ENCODE measurements around the gene HCRTR1. TPM values are rescaled to one million over a fixed set of nuclear protein-coding genes. Genes with fewer than 3 reads are reported as not detected.

Gene HCRTR1
- total RNA-seq, 2 experiments from 2014 or later, result not detected

DNA sequence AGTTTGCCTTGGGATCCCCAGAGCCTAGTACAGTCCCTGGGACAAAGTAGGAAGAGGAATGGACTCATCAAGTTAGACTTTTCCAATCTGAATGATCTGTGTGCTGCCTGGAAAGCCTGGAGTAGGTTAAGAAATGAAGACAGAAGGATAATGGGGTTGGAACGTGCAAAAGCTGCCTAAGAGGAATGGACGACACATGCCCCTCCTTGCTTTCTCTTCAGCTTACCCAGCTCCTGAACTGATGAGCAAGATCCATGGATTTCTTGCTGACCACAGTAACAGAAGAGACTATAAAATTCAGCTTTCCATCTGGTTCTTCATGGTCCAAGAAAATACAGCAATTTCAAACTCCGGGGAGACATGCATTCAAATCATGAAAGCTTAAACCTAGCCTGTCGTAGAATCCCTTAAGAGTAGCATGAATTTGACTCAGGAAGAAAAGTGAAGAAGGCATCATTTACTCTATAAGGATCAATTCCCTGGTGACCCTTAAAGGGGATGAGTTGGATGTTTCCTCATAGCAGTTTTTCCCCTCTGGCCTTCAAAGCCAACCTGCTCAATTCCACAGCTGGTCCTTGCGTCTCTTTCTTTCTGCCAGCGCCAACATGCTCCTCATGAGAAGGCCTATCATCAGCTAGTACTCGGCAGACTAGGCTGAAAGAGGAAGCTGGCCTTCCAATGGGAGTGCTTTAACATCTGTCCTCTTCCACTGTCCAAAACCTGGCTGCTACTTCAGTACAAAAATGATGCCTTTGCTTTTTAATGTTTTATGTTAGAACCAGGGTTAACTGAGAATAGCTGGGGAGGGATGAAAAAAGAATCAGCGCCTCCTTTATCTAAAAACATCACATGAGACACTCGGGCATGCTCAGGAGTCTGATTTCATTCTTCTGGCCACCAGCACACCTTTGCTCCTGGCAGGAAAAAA lies 32.9 kb downstream of the HCRTR1 start:
- Mint-ChIP-seq H3K27ac (no peak overlapping the region), H3K27me3 (ENCODE audit: low read depth) (no peaks in the 10 kb centered on the region), H3K4me1 (ENCODE audit: low read depth) (peaks cover 14% of the 10 kb centered on the region), H3K9me3 (ENCODE audit: insufficient read depth) (no peaks in the 10 kb centered on the region), H3K4me3 (no peak overlapping the region), H3K36me3 (ENCODE audit: low read depth) (no peaks in the 10 kb centered on the region)
- no peak for ATAC-seq
- POLR2A ChIA-PET, result interaction anchor here (0.8 kb wide), 1 partner anchor 82 kb away, joined by 3 read pairs; no protein-coding TSS in a partner anchor
- no peak for DNase-seq
- CTCF ChIA-PET, result interaction anchor here (1.0 kb wide), 1 partner anchor 32 kb away, joined by 3 read pairs; no protein-coding TSS in a partner anchor

DNA sequence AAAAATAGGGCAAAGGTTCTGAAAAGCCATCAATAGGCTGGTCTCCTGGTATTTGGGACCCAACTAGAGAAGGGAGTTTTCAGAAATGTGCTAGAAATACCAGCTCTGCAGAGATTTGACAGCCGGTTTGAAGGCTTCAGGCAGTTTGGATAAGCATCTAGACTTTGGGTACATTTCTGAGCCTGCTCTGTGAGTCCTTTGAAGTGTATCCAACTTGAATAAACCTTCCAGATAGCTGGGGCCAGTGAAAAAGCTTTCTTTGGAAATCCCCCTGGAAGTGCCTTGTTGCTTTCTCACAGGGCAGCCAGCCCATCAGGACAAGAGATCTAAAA lies 33.6 kb downstream of the HCRTR1 start:
- Mint-ChIP-seq H3K4me3 (no peak overlapping the region), H3K9me3 (ENCODE audit: insufficient read depth) (no peaks in the 10 kb centered on the region), H3K27ac (no peak overlapping the region), H3K27me3 (ENCODE audit: low read depth) (no peaks in the 10 kb centered on the region), H3K4me1 (ENCODE audit: low read depth) (peaks cover 7% of the 10 kb centered on the region), H3K36me3 (ENCODE audit: low read depth) (no peaks in the 10 kb centered on the region)
- no peak for DNase-seq
- CTCF ChIA-PET, result interaction anchor here (1.0 kb wide), 1 partner anchor 33 kb away, joined by 3 read pairs; no protein-coding TSS in a partner anchor
- no peak for ATAC-seq
- POLR2A ChIA-PET, result interaction anchor here (0.8 kb wide), 1 partner anchor 81 kb away, joined by 3 read pairs; no protein-coding TSS in a partner anchor

DNA sequence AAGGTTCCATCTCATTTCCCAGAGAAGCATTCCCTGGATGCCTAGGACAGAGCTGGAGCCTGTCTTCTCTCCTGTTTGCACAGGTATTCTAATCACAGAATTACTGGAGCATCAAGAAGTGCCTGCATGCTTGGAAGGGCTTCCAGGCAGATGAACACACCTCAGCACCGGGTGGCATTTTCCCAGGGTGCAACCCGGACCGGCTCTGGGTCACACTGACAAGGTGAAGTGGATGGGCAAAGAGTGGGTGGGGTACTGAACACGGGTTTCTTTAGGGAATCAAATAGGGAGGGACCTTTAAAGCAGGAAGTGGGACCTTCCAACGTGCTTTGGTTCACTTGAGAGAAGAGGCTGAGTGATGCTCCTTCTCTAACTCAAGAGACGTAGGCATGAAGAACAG lies 34.3 kb downstream of the HCRTR1 start:
- no peak overlapping the region for H3K4me3 Mint-ChIP-seq
- no peaks in the 10 kb centered on the region for H3K36me3 Mint-ChIP-seq (ENCODE audit: low read depth)
- CTCF ChIA-PET, result interaction anchor here (1.0 kb wide), 1 partner anchor 33 kb away, joined by 3 read pairs; no protein-coding TSS in a partner anchor
- H3K27me3 Mint-ChIP-seq (ENCODE audit: low read depth), result no peaks in the 10 kb centered on the region
- no peaks in the 10 kb centered on the region for H3K9me3 Mint-ChIP-seq (ENCODE audit: insufficient read depth)
- ATAC-seq (no peak), DNase-seq (no peak)
- H3K27ac Mint-ChIP-seq, result no peak overlapping the region
- peaks cover 2% of the 10 kb centered on the region for H3K4me1 Mint-ChIP-seq (ENCODE audit: low read depth)
- POLR2A ChIA-PET, result no interaction called here

DNA sequence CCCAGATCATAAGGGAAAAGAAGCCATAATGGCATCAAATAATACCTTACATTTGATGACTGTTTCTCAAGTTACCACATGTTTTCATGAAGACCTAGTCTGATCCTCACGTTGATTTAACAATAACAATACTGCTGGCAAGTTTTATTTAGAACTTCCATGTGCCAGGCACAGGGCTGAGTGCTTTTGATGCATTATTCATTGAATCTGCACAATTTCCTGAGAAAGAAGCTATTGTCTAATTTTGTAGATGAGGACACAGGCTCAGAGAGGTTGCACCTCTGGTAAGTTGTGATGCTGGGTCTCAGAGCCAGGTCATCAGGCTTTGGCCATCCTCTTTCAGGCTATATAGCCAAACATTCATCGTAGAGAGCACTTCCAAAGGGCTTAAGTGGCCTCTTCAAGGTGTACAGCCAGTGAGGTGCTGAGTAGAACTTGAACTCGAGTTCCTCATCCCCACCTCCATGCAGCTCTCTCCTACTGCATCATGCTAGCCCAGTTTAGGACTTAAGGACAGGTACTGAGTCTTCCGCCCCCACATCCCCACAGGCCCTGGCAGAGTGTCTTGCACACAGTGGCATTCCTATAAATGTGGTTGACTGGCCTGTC lies 35.5 kb downstream of the HCRTR1 start:
- Mint-ChIP-seq H3K27me3 (ENCODE audit: low read depth) (no peaks in the 10 kb centered on the region), H3K36me3 (ENCODE audit: low read depth) (no peaks in the 10 kb centered on the region), H3K27ac (no peak overlapping the region), H3K4me1 (ENCODE audit: low read depth) (no peaks in the 10 kb centered on the region), H3K4me3 (no peak overlapping the region), H3K9me3 (ENCODE audit: insufficient read depth) (no peaks in the 10 kb centered on the region)
- CTCF ChIA-PET, result interaction anchor here (1.3 kb wide), 1 partner anchor 136 kb away, joined by 5 read pairs; no protein-coding TSS in a partner anchor
- POLR2A ChIA-PET, result no interaction called here
- no peak for DNase-seq
- ATAC-seq, result no peak

DNA sequence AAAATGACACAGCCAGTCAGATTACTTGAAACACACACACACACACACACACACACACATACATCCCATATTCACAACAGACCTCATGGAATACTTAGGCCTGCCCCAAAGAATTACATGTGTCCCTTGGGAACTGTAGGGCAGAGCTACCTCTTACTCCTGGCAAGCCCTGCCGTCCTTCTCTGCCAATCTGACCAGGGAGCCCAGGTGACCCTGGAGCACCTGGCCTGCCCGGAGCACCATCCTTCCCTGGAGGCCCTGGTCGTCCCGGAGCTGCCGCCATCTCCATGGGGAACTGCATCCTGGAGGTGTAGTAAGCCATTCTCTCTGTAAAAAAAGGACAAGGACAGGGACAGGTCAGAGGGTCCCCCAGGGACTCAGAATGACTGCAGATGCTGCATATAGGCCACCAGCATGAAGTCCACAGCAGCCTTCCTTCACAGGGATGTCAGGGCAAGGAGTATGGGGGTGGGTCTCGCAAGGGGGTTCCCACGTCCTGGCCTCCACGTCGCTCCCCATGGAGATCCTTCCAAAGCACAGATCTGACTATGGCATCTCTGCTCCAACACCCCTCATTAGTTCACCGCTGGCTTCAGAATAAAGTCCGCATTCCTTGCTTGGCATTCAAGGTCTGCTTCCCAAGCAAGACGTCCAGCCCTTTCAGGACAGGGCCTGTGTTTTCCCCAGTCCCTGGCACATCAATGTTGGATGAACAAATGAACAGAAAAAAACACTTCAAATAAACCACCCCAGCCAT lies 36.4 kb downstream of the HCRTR1 start:
- no peaks in the 10 kb centered on the region for H3K36me3 Mint-ChIP-seq (ENCODE audit: low read depth)
- no peaks in the 10 kb centered on the region for H3K9me3 Mint-ChIP-seq (ENCODE audit: insufficient read depth)
- no peak overlapping the region for H3K27ac Mint-ChIP-seq
- DNase-seq (no peak), ATAC-seq (no peak)
- ChIA-PET CTCF (interaction anchor here (1.3 kb wide), 1 partner anchor 135 kb away, joined by 5 read pairs; no protein-coding TSS in a partner anchor), POLR2A (interaction anchor here (0.7 kb wide), 1 partner anchor 1425 kb away, joined by 3 read pairs; no protein-coding TSS in a partner anchor)
- H3K4me1 Mint-ChIP-seq (ENCODE audit: low read depth), result no peaks in the 10 kb centered on the region
- no peaks in the 10 kb centered on the region for H3K27me3 Mint-ChIP-seq (ENCODE audit: low read depth)
- H3K4me3 Mint-ChIP-seq, result no peak overlapping the region

GRCh38 chr1:31654474-31654776 lies 36.9 kb downstream of the HCRTR1 start:
- Mint-ChIP-seq H3K9me3 (ENCODE audit: insufficient read depth) (no peaks in the 10 kb centered on the region), H3K4me3 (no peak overlapping the region), H3K4me1 (ENCODE audit: low read depth) (no peaks in the 10 kb centered on the region), H3K27ac (no peak overlapping the region), H3K36me3 (ENCODE audit: low read depth) (no peaks in the 10 kb centered on the region), H3K27me3 (ENCODE audit: low read depth) (no peaks in the 10 kb centered on the region)
- DNase-seq (no peak), ATAC-seq (no peak)
- ChIA-PET CTCF (no interaction called here), POLR2A (interaction anchor here (0.7 kb wide), 1 partner anchor 1426 kb away, joined by 3 read pairs; no protein-coding TSS in a partner anchor)

GRCh38 chr1:31655104-31655503 lies 37.6 kb downstream of the HCRTR1 start:
- H3K9me3 Mint-ChIP-seq (ENCODE audit: insufficient read depth), result no peaks in the 10 kb centered on the region
- POLR2A ChIA-PET, result no interaction called here
- no peak overlapping the region for H3K4me3 Mint-ChIP-seq
- DNase-seq (no peak), ATAC-seq (no peak)
- CTCF ChIA-PET, result interaction anchor here (0.5 kb wide), 1 partner anchor 50 kb away, joined by 3 read pairs; no protein-coding TSS in a partner anchor
- H3K36me3 Mint-ChIP-seq (ENCODE audit: low read depth), result no peaks in the 10 kb centered on the region
- H3K27me3 Mint-ChIP-seq (ENCODE audit: low read depth), result no peaks in the 10 kb centered on the region
- H3K27ac Mint-ChIP-seq, result no peak overlapping the region
- no peaks in the 10 kb centered on the region for H3K4me1 Mint-ChIP-seq (ENCODE audit: low read depth)

GRCh38 chr1:31655756-31656155 lies 38.3 kb downstream of the HCRTR1 start:
- CTCF ChIA-PET, result no interaction called here
- H3K36me3 Mint-ChIP-seq (ENCODE audit: low read depth), result no peaks in the 10 kb centered on the region
- DNase-seq (no peak), ATAC-seq (no peak)
- POLR2A ChIA-PET, result no interaction called here
- H3K9me3 Mint-ChIP-seq (ENCODE audit: insufficient read depth), result no peaks in the 10 kb centered on the region
- no peaks in the 10 kb centered on the region for H3K27me3 Mint-ChIP-seq (ENCODE audit: low read depth)
- no peak overlapping the region for H3K4me3 Mint-ChIP-seq
- H3K27ac Mint-ChIP-seq, result no peak overlapping the region
- H3K4me1 Mint-ChIP-seq (ENCODE audit: low read depth), result no peaks in the 10 kb centered on the region

DNA sequence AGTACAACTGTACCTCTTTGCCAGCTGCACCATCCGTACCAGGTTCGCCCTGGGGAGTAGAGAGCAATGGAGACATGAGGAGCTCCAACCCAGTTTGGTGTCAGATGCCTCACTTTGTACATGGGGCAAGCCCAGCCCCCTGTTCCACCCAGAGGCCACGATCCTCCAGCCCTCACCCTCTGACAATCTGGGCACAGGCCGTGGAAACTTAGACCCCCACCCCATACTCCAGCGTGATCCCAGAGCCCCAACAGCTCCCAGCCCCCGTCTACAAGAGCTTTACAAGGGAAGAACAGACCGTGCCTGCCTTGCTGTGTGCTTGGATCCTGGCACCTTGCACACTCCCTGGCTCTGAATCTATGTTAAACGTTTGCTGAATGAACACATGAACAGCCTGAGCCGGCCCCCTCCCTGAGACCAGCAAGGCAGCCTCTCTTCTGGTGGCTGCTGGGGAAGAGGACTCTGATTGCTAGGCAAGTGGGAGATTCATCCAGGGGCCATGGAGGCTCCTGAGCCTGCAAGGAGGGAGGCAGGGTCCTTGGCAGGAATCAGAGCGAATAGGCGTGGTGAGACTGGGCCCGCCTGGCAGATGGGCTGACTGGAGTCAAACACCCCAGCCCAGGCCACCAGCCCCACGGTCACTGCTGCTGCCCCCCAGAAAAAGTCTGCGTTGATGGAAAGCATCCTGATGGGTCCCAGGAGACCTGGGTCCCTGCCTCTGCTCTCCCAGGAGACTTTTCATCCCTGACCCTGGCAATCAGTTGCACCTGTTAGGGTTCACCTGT lies 39.7 kb downstream of the HCRTR1 start:
- ATAC-seq (no peak), DNase-seq (no peak)
- Mint-ChIP-seq H3K27me3 (ENCODE audit: low read depth) (no peaks in the 10 kb centered on the region), H3K27ac (no peak overlapping the region), H3K4me3 (no peak overlapping the region), H3K36me3 (ENCODE audit: low read depth) (no peaks in the 10 kb centered on the region), H3K4me1 (ENCODE audit: low read depth) (no peaks in the 10 kb centered on the region), H3K9me3 (ENCODE audit: insufficient read depth) (no peaks in the 10 kb centered on the region)
- ChIA-PET CTCF (interaction anchor here (1.5 kb wide), 1 partner anchor 12 kb away, joined by 5 read pairs; the partner anchor contains the start of gene PEF1), POLR2A (no interaction called here)

DNA sequence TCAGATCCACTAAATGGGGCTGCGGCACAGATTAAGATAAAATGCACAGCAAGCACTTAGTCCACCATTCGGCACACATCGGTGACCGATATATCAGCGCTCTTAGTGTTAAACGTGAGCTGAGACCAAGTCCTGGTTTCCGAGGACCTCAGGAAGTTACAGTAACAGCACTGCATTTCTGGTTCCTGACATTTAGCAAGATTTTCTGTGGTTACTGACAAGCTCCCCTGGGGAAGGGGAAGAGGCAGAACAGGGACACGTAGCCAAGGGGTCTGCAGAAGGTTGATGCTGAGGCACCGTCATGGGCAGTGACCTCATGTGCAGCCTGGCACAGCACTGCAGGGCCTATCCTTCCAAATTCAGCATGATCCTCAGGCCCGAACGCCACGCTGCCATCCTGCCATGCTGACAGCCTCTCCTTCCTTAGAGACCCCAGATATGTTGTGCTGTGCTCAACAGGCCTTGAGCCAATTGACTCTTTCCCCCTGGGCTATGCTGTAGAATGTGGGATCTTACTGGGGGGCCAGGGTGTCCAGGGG lies 40.6 kb downstream of the HCRTR1 start:
- Mint-ChIP-seq H3K4me3 (no peak overlapping the region), H3K27me3 (ENCODE audit: low read depth) (no peaks in the 10 kb centered on the region), H3K36me3 (ENCODE audit: low read depth) (no peaks in the 10 kb centered on the region), H3K9me3 (ENCODE audit: insufficient read depth) (no peaks in the 10 kb centered on the region), H3K27ac (no peak overlapping the region), H3K4me1 (ENCODE audit: low read depth) (no peaks in the 10 kb centered on the region)
- DNase-seq (no peak), ATAC-seq (no peak)
- POLR2A ChIA-PET, result no interaction called here
- CTCF ChIA-PET, result interaction anchor here (1.5 kb wide), 1 partner anchor 13 kb away, joined by 5 read pairs; the partner anchor contains the start of gene PEF1

- DNase-seq (no peak), ATAC-seq (no peak)
- ChIA-PET POLR2A (interaction anchor here (1.0 kb wide), 1 partner anchor 14 kb away, joined by 4 read pairs; the partner anchor contains the start of gene PEF1), CTCF (interaction anchor here (0.6 to 1.5 kb wide), 2 partner anchors 14 to 87 kb away, joined by 3 to 5 read pairs; partner anchors contain the start of gene PEF1)
- Mint-ChIP-seq H3K36me3 (ENCODE audit: low read depth) (no peaks in the 10 kb centered on the region), H3K27me3 (ENCODE audit: low read depth) (no peaks in the 10 kb centered on the region), H3K4me1 (ENCODE audit: low read depth) (no peaks in the 10 kb centered on the region), H3K4me3 (no peak overlapping the region), H3K9me3 (ENCODE audit: insufficient read depth) (no peaks in the 10 kb centered on the region), H3K27ac (no peak overlapping the region)
Measured at GRCh38 chr1:31658721-31659120, 41.2 kb downstream of the HCRTR1 start.
